HG03558 (cell line): Measurements from ENCODE around the gene SLU7.

ENCODE experiments used
- ATAC-seq: cut with Tn5 transposase; IDR thresholded peaks from one replicate; pipeline ENCODE4 v1.9.1; 2021; ENCODE audit warnings: moderate number of reproducible peaks; ENCODE audit not compliant: unreplicated experiment; ENCODE audit errors: extremely low read depth

The SLU7 gene

GRCh38 chr5:160421625-160422258 lies 2.9 kb upstream of the SLU7 start, which contains the start of gene PTTG1:
PTTG1 (plus strand) TSS chr5:160421855; CDS start chr5:160422313, 458 bp downstream.
- peak; percentile 50 for ATAC-seq

- no peak for ATAC-seq
Measured at GRCh38 chr5:160420331-160420610, 1.4 kb upstream of the SLU7 start.

- ATAC-seq: no peak
Measured at GRCh38 chr5:160419458-160420330, 813 bp upstream of the SLU7 start.

- peak; percentile 73 for ATAC-seq
Measured at GRCh38 chr5:160399402-160400353, 19.2 kb downstream of the SLU7 start, which contains the start of gene FAM200C. FAM200C (minus strand) TSS chr5:160400054; CDS start chr5:160395490, 4,564 bp downstream.

- no peak for ATAC-seq
Measured at GRCh38 chr5:160398806-160399205, 20.1 kb downstream of the SLU7 start.

- no peak for ATAC-seq
Measured at GRCh38 chr5:160397492-160397891, 21.4 kb downstream of the SLU7 start.

- ATAC-seq: no peak
Measured at GRCh38 chr5:160395111-160395510, 23.8 kb downstream of the SLU7 start.

- no peak for ATAC-seq
Measured at GRCh38 chr5:160390787-160391696, 27.8 kb downstream of the SLU7 start.

GRCh38 chr5:160387445-160387844 lies 31.4 kb downstream of the SLU7 start:
- no peak for ATAC-seq

GRCh38 chr5:160385496-160385895 lies 33.4 kb downstream of the SLU7 start:
- no peak for ATAC-seq

- no peak for ATAC-seq
Measured at GRCh38 chr5:160384681-160385080, 34.2 kb downstream of the SLU7 start.

- no peak for ATAC-seq
Measured at GRCh38 chr5:160382346-160382745, 36.5 kb downstream of the SLU7 start.

- ATAC-seq: no peak
Measured at GRCh38 chr5:160380041-160380440, 38.8 kb downstream of the SLU7 start.

- no peak for ATAC-seq
Measured at GRCh38 chr5:160379511-160379910, 39.4 kb downstream of the SLU7 start.

- no peak for ATAC-seq
Measured at GRCh38 chr5:160378330-160378729, 40.6 kb downstream of the SLU7 start.

- ATAC-seq: no peak
Measured at GRCh38 chr5:160377651-160378050, 41.2 kb downstream of the SLU7 start.

GRCh38 chr5:160376416-160376815 lies 42.5 kb downstream of the SLU7 start:
- ATAC-seq: no peak

- no peak for ATAC-seq
Measured at GRCh38 chr5:160375701-160376100, 43.2 kb downstream of the SLU7 start.

- no peak for ATAC-seq
Measured at GRCh38 chr5:160375166-160375565, 43.7 kb downstream of the SLU7 start.

- ATAC-seq: no peak
Measured at GRCh38 chr5:160371294-160371693, 47.6 kb downstream of the SLU7 start.
